GM13977 (cell line): Measurements from ENCODE around the gene CLCN6.

Experiments
- DNase-seq: peaks from one replicate; pipeline ENCODE4 v3.0.0; 2012; ENCODE audit warnings: low spot score
- in situ Hi-C: fragments of 300-500 bp; cut with MboI; formaldehyde crosslinking; loops from one replicate; pipeline ENCODE4 v1.12.0; 2022; ENCODE audit warnings: low sequenced_read_pairs, low pct_unique_long_range_greater_than_20kb, mixed read lengths, inconsistent platforms; ENCODE audit not compliant: unreplicated experiment
- TF ChIP-seq, protein P1 (sequence below): IDR thresholded peaks from 2 replicates; pipeline ENCODE4 v1.5.1; 2012; ENCODE audit warnings: mild to moderate bottlenecking, control low read depth; ENCODE audit not compliant: insufficient read depth; ENCODE audit errors: extremely low read depth, missing control alignments

CLCN6 gene

DNA sequence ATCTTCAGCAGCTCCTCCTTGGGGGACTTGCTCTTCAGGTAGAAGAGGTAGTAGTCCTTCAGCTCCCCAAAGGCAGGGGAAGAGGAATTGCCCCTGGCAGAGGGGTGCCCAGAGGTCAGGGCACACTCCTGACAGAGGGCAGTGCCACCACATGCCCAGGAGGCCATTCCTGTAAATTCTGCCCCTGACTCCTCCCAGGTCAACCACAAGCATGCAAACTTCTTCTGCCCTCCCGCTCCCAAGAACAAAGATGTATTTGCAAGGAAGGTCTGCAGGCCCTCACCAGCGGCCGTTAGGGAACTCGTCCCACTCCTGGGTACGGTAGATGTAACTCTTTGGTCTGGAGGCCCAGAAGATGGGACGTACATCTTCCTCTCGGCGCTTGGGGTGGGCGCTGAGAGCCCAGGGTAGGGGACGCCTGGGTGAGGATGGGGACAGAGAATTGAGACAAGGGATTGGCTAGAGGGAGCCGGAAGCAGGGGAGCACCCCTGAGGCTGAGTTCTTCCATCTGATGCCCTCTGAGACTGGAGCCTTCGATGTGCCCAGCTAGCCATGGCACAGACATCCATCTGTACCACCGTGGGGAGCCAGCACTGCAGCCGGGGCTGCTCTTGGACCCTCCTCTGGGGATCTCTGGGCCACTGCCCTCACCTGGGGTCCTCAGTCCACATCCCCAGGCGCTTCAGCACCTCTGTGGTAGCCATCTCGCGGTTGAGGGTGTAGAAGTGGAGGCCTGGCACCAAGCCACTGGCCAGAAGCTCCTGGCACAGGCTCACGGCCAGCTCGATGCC lies 11.3 kb upstream of the CLCN6 start:
- no peak for DNase-seq
- TF ChIP-seq, protein P1, sequence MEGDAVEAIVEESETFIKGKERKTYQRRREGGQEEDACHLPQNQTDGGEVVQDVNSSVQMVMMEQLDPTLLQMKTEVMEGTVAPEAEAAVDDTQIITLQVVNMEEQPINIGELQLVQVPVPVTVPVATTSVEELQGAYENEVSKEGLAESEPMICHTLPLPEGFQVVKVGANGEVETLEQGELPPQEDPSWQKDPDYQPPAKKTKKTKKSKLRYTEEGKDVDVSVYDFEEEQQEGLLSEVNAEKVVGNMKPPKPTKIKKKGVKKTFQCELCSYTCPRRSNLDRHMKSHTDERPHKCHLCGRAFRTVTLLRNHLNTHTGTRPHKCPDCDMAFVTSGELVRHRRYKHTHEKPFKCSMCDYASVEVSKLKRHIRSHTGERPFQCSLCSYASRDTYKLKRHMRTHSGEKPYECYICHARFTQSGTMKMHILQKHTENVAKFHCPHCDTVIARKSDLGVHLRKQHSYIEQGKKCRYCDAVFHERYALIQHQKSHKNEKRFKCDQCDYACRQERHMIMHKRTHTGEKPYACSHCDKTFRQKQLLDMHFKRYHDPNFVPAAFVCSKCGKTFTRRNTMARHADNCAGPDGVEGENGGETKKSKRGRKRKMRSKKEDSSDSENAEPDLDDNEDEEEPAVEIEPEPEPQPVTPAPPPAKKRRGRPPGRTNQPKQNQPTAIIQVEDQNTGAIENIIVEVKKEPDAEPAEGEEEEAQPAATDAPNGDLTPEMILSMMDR: no peak
- in situ Hi-C loops: no loop called here

DNA sequence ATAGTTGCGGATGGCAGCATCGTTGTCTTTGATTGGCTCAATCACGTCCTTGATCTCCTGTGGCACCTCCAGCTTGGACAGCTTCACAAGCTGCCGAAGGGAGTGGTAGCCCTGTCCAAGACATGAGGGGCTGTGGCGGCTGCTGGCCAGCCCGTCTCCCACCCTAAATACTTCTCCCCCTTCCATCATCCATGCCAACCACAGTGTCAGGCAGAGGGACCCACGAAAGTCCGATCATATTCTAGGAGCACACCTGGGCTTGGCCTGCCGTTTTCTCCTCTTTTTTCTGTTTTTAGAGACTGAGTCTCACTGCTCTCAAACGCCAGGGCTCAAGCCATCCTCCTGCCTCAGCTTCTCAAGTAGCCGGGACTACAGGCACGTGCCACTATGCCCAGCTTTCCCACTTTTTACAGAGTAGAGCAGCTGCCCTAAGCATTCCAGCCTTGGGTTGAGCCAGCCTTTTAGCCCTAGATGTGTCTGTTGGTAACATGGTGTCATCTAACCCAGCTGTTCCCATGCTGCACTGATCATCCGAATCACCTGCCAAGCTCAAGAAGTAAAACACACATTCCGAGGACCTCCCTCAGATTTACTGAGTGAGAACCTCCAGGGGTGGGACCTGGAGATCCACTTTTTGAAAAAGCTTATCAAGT lies 10.6 kb upstream of the CLCN6 start:
- in situ Hi-C loops: no loop called here
- no peak for DNase-seq
- TF ChIP-seq, protein P1: no peak

DNA sequence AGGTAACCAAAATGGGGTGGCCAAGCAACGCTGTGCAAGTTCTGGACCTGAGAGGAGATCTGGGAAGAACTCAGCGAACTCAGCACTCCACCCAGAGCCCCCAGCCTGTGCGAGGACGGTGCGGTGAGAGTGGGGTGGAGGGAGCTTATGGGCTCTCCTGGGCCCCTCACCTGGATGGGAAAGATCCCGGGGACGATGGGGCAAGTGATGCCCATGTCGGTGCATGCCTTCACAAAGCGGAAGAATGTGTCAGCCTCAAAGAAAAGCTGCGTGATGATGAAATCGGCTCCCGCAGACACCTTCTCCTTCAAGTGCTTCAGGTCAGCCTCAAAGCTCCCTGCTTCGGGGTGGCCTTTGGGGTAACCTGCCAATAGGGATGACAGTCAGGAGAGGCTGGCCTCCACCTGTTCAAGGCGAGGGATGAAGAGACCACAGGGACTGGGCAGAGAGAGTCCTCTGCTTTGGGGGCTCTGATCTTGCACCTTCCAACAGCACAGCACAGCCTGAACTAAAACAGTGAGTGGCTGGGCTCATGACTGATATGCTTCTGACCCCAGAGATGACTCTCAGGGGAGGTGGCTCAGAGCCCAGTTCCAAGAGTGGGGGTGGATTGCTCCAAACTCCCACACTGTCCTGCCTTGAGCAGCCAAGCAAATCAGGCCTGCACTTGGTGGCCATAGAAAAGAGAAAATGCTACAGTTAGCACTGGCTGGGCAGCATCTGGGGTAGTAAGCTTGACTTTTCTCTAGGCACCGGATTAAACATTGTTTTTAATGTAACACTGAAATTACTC lies 9.8 kb upstream of the CLCN6 start:
- no peak for DNase-seq
- in situ Hi-C loops: no loop called here
- TF ChIP-seq, protein P1: no peak

DNA sequence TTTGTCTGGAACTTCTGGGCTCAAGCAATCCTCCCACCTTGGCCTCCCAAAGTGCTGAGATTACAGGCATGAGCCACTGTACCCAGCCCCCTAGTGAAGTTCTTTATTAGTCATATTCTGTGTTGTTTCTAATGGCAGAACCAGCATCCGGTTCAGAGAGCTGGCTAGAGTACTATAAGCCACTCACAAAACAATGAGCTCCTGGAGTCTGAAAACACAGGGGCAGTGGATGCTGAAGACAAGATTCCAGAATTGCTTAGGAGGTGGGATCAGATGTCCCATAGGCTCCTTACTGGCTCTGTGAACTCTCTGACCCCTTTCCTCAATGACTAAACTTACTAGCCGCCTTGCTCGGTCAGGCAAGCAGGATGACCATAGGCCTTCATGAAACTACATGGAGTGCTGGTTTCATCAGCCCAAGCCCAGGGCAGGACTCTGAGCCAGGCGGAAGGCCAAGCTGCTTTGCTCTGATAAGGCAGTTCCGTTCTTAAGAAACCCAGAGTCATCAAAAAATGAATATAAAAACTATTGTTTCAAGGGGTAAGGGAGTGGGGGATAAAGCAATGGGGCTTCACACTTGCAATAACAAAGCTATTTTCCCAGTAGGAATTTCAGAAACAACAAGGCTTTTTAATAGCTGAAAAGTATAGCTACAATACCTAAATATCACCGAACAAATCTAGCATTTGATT lies 8.3 kb upstream of the CLCN6 start:
- TF ChIP-seq, protein P1: no peak
- in situ Hi-C loops: no loop called here
- DNase-seq: no peak

DNA sequence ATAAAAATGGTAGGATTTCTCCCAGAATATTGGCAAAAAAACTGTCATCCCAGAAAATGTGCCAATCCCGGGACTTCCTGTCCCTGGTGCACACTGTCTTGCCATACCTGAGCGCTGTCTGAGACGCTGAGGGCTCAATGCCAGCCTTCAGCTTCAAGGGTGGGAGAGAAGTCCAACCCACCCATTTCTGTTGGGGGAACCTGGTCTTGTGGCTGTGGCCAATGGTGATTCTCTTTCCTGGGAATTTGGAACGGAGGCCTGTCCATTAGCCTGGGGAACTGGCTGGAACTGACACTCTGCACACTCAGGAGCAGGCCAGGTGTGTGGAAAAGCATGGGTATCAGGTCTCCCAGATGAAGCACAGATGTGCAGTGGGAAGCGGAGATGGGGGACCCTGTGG lies 6.9 kb upstream of the CLCN6 start:
- no peak for DNase-seq
- TF ChIP-seq, protein P1: no peak
- in situ Hi-C loops: no loop called here

DNA sequence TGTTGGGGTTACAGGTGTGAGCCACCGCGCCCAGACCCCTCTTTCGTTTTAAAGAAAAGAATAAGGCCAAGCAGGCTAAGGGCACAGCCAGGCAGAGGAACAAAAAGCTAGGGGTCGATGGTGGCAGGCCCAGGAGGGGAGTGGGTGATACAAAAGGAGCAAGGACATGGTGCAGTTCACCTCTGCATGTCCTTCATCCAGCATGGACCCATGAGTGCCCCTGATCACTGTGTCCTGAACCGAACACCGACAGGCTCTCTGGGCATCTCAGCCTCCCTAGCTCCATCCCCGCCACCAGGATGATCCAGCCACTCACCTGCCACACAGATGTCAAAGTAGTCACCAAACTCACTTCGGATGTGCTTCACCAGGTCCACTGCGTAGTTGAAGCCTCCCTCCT lies 6.1 kb upstream of the CLCN6 start:
- in situ Hi-C loops: no loop called here
- TF ChIP-seq, protein P1: no peak
- no peak for DNase-seq
